Natural killer cell (primary cell): ENCODE results near the gene MED13. TPM values are rescaled to one million over a fixed set of nuclear protein-coding genes. Genes with fewer than 3 reads are reported as not detected.

Source experiments
- ATAC-seq, 3 donors: fragments of 150-1000 bp in 2 of 3; fragments of 200-7000 bp in 1 of 3; cut with Tn5 transposase; 1 replicate in 1 of 3; 2 replicates in 2 of 3; pipeline ENCODE4 v1.10.0; 2021; ENCODE audit warnings: mild to moderate bottlenecking in 2 of 3, moderate library complexity in 2 of 3
- DNase-seq, 2 donors: peaks; one replicate each; pipeline versions ENCODE4 v3.0.0 to v3.0.0-alpha.2; 2013 to 2021; ENCODE audit warnings: mixed read lengths in 1 of 2
- H3K27ac ChIP-seq: one replicate; pipeline ENCODE4 v1.5.1; 2013; ENCODE audit warnings: mild to moderate bottlenecking, low read length
- H3K27me3 ChIP-seq: one replicate; pipeline ENCODE4 v1.6.1; 2013; ENCODE audit warnings: low read length; ENCODE audit not compliant: control insufficient read depth, insufficient read depth
- H3K36me3 ChIP-seq: one replicate; pipeline ENCODE4 v1.6.1; 2013; ENCODE audit warnings: low read length; ENCODE audit not compliant: control insufficient read depth, insufficient read depth
- H3K4me1 ChIP-seq: one replicate; pipeline ENCODE4 v1.6.1; 2013; ENCODE audit warnings: low read length; ENCODE audit not compliant: control insufficient read depth, insufficient read depth
- H3K4me3 ChIP-seq: one replicate; pipeline ENCODE4 v1.5.1; 2013; ENCODE audit warnings: low read length
- H3K9me3 ChIP-seq: one replicate; pipeline ENCODE4 v1.6.1; 2013; ENCODE audit warnings: low read length; ENCODE audit not compliant: control insufficient read depth, insufficient read depth
- H3K27ac Mint-ChIP-seq, 2 donors: one replicate each; pipeline ENCODE4 v1.8.0; 2022; ENCODE audit warnings: mild to moderate bottlenecking in 2 of 2, mixed read lengths in 2 of 2, moderate library complexity in 1 of 2
- H3K27me3 Mint-ChIP-seq, 2 donors: one replicate each; pipeline ENCODE4 v1.8.0; 2022; ENCODE audit warnings: low read depth in 2 of 2, mixed read lengths in 2 of 2
- H3K36me3 Mint-ChIP-seq: one replicate; pipeline ENCODE4 v1.8.0; 2022; ENCODE audit warnings: mixed read lengths
- H3K4me1 Mint-ChIP-seq, 2 donors: one replicate each; pipeline ENCODE4 v1.8.0; 2022; ENCODE audit warnings: mixed read lengths in 2 of 2
- H3K4me3 Mint-ChIP-seq: one replicate; pipeline ENCODE4 v1.8.0; 2022; ENCODE audit warnings: mild to moderate bottlenecking, moderate library complexity, mixed read lengths
- H3K9me3 Mint-ChIP-seq, 2 donors: one replicate each; pipeline ENCODE4 v1.8.0; 2022; ENCODE audit warnings: mixed read lengths in 2 of 2
- WGBS: methylation state at CpG from one replicate; pipeline ENCODE4 v1.1.7; 2013; ENCODE audit warnings: missing lambda C conversion rate; ENCODE audit not compliant: insufficient coverage; 5-methylcytosine and 5-hydroxymethylcytosine counted together
- intact Hi-C: fragments of 100-400 bp; cut with micrococcal nuclease; formaldehyde crosslinking; loops from one replicate; pipeline ENCODE4 v1.14.2; 2022
- total RNA-seq, 4 donors: library from RNA; stranded (reverse); fragments of 120-200 nt in 1 of 4; gene quantifications; one replicate each; pipeline versions ENCODE4 v1.2.3 to v1.2.4, GENCODE V29; 2013 to 2022
- TF ChIP-seq, protein P1 (sequence below): fragments of 200-600 bp; IDR thresholded peaks from one replicate; pipeline ENCODE4 v1.8.0; 2022; ENCODE audit warnings: antibody characterized with exemption

The MED13 gene
- total RNA-seq, 3 donors from 2014 or later (not counting 1 experiment from before 2014, with no cell fraction given) = 107 to 122 (median 116) TPM

GRCh38 chr17:62080647-62081046, 15.6 kb upstream of the MED13 start:
- ATAC-seq (no peak), DNase-seq (no peak)
- H3K9me3 ChIP-seq = no peaks in the 10 kb centered on the region
- no peak overlapping the region for H3K27ac ChIP-seq
- no peaks in the 10 kb centered on the region for H3K36me3 Mint-ChIP-seq
- 92% methylated on average over 4 of the region's 4 CpGs for whole genome bisulfite sequencing
- no peaks in the 10 kb centered on the region for H3K27me3 ChIP-seq
- intact Hi-C loops = no loop called here
- no peak overlapping the region for H3K4me3 Mint-ChIP-seq
- H3K4me1 Mint-ChIP-seq = no peaks in the 10 kb centered on the region
- H3K27me3 Mint-ChIP-seq = peaks cover 7 to 10% of the 10 kb centered on the region in 2 donors
- no peaks in the 10 kb centered on the region for H3K9me3 Mint-ChIP-seq
- H3K36me3 ChIP-seq = no peaks in the 10 kb centered on the region
- TF ChIP-seq, protein P1, sequence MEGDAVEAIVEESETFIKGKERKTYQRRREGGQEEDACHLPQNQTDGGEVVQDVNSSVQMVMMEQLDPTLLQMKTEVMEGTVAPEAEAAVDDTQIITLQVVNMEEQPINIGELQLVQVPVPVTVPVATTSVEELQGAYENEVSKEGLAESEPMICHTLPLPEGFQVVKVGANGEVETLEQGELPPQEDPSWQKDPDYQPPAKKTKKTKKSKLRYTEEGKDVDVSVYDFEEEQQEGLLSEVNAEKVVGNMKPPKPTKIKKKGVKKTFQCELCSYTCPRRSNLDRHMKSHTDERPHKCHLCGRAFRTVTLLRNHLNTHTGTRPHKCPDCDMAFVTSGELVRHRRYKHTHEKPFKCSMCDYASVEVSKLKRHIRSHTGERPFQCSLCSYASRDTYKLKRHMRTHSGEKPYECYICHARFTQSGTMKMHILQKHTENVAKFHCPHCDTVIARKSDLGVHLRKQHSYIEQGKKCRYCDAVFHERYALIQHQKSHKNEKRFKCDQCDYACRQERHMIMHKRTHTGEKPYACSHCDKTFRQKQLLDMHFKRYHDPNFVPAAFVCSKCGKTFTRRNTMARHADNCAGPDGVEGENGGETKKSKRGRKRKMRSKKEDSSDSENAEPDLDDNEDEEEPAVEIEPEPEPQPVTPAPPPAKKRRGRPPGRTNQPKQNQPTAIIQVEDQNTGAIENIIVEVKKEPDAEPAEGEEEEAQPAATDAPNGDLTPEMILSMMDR = no peak
- H3K4me3 ChIP-seq = no peak overlapping the region
- no peak overlapping the region for H3K27ac Mint-ChIP-seq
- H3K4me1 ChIP-seq = no peaks in the 10 kb centered on the region

GRCh38 chr17:62078009-62078408, 12.9 kb upstream of the MED13 start:
- H3K36me3 ChIP-seq = no peaks in the 10 kb centered on the region
- no peaks in the 10 kb centered on the region for H3K36me3 Mint-ChIP-seq
- H3K27me3 ChIP-seq = no peaks in the 10 kb centered on the region
- no peak overlapping the region for H3K4me3 Mint-ChIP-seq
- H3K9me3 Mint-ChIP-seq = no peaks in the 10 kb centered on the region
- no peaks in the 10 kb centered on the region for H3K4me1 ChIP-seq
- WGBS = 91% methylated on average over 2 of the region's 2 CpGs
- TF ChIP-seq, protein P1 = no peak
- no peak for DNase-seq
- no peaks in the 10 kb centered on the region for H3K4me1 Mint-ChIP-seq
- H3K27me3 Mint-ChIP-seq = peaks cover 7 to 10% of the 10 kb centered on the region in 2 donors
- H3K27ac ChIP-seq = no peak overlapping the region
- H3K27ac Mint-ChIP-seq = no peak overlapping the region
- H3K9me3 ChIP-seq = no peaks in the 10 kb centered on the region
- no peak overlapping the region for H3K4me3 ChIP-seq
- intact Hi-C loops = no loop called here
- no peak for ATAC-seq

GRCh38 chr17:62076864-62077788, 12.0 kb upstream of the MED13 start:
- no peak overlapping the region for H3K4me3 Mint-ChIP-seq
- Histone ChIP-seq H3K4me1 (no peaks in the 10 kb centered on the region), H3K27ac (no peak overlapping the region), H3K36me3 (no peaks in the 10 kb centered on the region), H3K4me3 (no peak overlapping the region), H3K27me3 (no peaks in the 10 kb centered on the region), H3K9me3 (no peaks in the 10 kb centered on the region)
- DNase-seq (no peak), ATAC-seq (no peak)
- 92% methylated on average over 11 of the region's 13 CpGs for WGBS
- TF ChIP-seq, protein P1 = no peak
- H3K27ac Mint-ChIP-seq = no peak overlapping the region
- no peaks in the 10 kb centered on the region for H3K4me1 Mint-ChIP-seq
- intact Hi-C loops = no loop called here
- no peaks in the 10 kb centered on the region for H3K9me3 Mint-ChIP-seq
- peaks cover 7 to 10% of the 10 kb centered on the region in 2 donors for H3K27me3 Mint-ChIP-seq
- H3K36me3 Mint-ChIP-seq = no peaks in the 10 kb centered on the region
